GM21825 (cell line): Measurements from ENCODE around the gene LRRN2.
"Not testable (repeated sequence)": the region's sequence is repeated elsewhere in the genome, so short reads cannot be mapped to it uniquely, and the experiment has no call there.

Source experiments
- ATAC-seq: cut with Tn5 transposase; IDR thresholded peaks from one replicate; pipeline ENCODE4 v1.9.1; 2021; ENCODE audit warnings: mild to moderate bottlenecking, moderate library complexity; ENCODE audit not compliant: unreplicated experiment

The LRRN2 gene

GRCh38 chr1:204576422-204576821 lies 109.1 kb downstream of the LRRN2 start:
- ATAC-seq = no peak

- no peak for ATAC-seq
Measured at GRCh38 chr1:204575221-204576190, 110.0 kb downstream of the LRRN2 start.

GRCh38 chr1:204574865-204575163 lies 110.7 kb downstream of the LRRN2 start:
- no peak for ATAC-seq

- ATAC-seq = no peak
Measured at GRCh38 chr1:204574016-204574864, 111.3 kb downstream of the LRRN2 start.

GRCh38 chr1:204572923-204573922 lies 112.3 kb downstream of the LRRN2 start:
- ATAC-seq = no peak

GRCh38 chr1:204571631-204572030 lies 113.9 kb downstream of the LRRN2 start:
- ATAC-seq = no peak

- no peak for ATAC-seq
Measured at GRCh38 chr1:204571128-204571527, 114.4 kb downstream of the LRRN2 start.

GRCh38 chr1:204570021-204570420 lies 115.5 kb downstream of the LRRN2 start:
- not testable (repeated sequence) for ATAC-seq

- no peak for ATAC-seq
Measured at GRCh38 chr1:204569478-204569877, 116.1 kb downstream of the LRRN2 start.

- ATAC-seq = no peak
Measured at GRCh38 chr1:204568576-204569315, 116.8 kb downstream of the LRRN2 start.
